ENCODE data around the gene PLXNC1.

PLXNC1 gene

GRCh38 chr12:94223842-94224241, 75.5 kb downstream of the PLXNC1 start:
- CTCF ChIA-PET = no interaction called here
- Histone ChIP-seq H3K9me3 (ENCODE audit: control insufficient read depth, insufficient read depth, low read depth, low read length) (no peaks in the 10 kb centered on the region), H3K36me3 (ENCODE audit: control insufficient read depth in 2 of 2, insufficient read depth in 1 of 2, low read length in 2 of 2) (no peaks in the 10 kb centered on the region), H3K4me3 (ENCODE audit: low read depth, low read length) (no peak overlapping the region), H3K4me1 (ENCODE audit: control insufficient read depth, insufficient read depth, low read length) (no peaks in the 10 kb centered on the region), H3K27ac (ENCODE audit: extremely low read depth, low read depth, low read length) (no peak overlapping the region)
- POLR2A ChIA-PET = no interaction called here
- no peak for TF ChIP-seq TCF7L2 (IDR thresholded peaks at IDR 0.05; ENCODE audit: borderline replicate concordance, low read depth, low read length)
- TF ChIP-seq PRDM2 (tag by site-specific recombination; IDR thresholded peaks at IDR 0.05; ENCODE audit: borderline replicate concordance) = no peak
- no peak for TF ChIP-seq CTCF (tag by site-specific recombination; IDR thresholded peaks at IDR 0.05)
- no peak for TF ChIP-seq ZNF48 (tag by site-specific recombination; IDR thresholded peaks at IDR 0.05)
- no peak for TF ChIP-seq ZNF571 (tag by site-specific recombination; IDR thresholded peaks at IDR 0.05)
- TF ChIP-seq ZNF654 (tag by site-specific recombination; IDR thresholded peaks at IDR 0.05; ENCODE audit: low read depth) = no peak
- TF ChIP-seq GFI1B (tag by site-specific recombination; IDR thresholded peaks at IDR 0.05) = no peak
- TF ChIP-seq PATZ1 (tag by site-specific recombination; IDR thresholded peaks at IDR 0.05) = no peak
- TF ChIP-seq ZNF426 (tag by site-specific recombination; IDR thresholded peaks at IDR 0.05) = no peak
- no peak for TF ChIP-seq ZNF707 (tag by site-specific recombination; IDR thresholded peaks at IDR 0.05)
- no peak for TF ChIP-seq ZFP69B (tag by site-specific recombination; IDR thresholded peaks at IDR 0.05)
- no peak for TF ChIP-seq ELK4 (IDR thresholded peaks at IDR 0.05; ENCODE audit: borderline replicate concordance, low read depth, low read length)

- Histone ChIP-seq H3K4me3 (ENCODE audit: low read depth, low read length) (no peak overlapping the region), H3K27ac (ENCODE audit: extremely low read depth, low read depth, low read length) (no peak overlapping the region), H3K9me3 (ENCODE audit: control insufficient read depth, insufficient read depth, low read depth, low read length) (no peaks in the 10 kb centered on the region), H3K4me1 (ENCODE audit: control insufficient read depth, insufficient read depth, low read length) (no peaks in the 10 kb centered on the region), H3K36me3 (ENCODE audit: control insufficient read depth in 2 of 2, insufficient read depth in 1 of 2, low read length in 2 of 2) (no peaks in the 10 kb centered on the region)
- ChIA-PET CTCF (interaction anchor here (0.6 kb wide), 2 partner anchors 47 to 755 kb away, joined by 3 to 4 read pairs; no protein-coding TSS in a partner anchor), POLR2A (interaction anchor here (0.7 kb wide), 1 partner anchor 12 kb away, joined by 5 read pairs; no protein-coding TSS in a partner anchor)
- TF ChIP-seq ZNF366 (tag by site-specific recombination; conservative IDR thresholded peaks at IDR 0.05) (no peak), ZNF335 (tag by site-specific recombination; conservative IDR thresholded peaks at IDR 0.05) (no peak), ZNF155 (tag by site-specific recombination; IDR thresholded peaks at IDR 0.05) (no peak), OSR2 (tag by site-specific recombination; IDR thresholded peaks at IDR 0.05) (no peak), ZBTB7A (tag by site-specific recombination; IDR thresholded peaks at IDR 0.05; ENCODE audit: low read depth) (no peak), ZNF654 (tag by site-specific recombination; IDR thresholded peaks at IDR 0.05; ENCODE audit: low read depth) (no peak), ZNF174 (tag by site-specific recombination; IDR thresholded peaks at IDR 0.05) (no peak), ZNF274 (IDR thresholded peaks at IDR 0.05; ENCODE audit: low read length) (no peak), ZNF274 (tag by site-specific recombination; IDR thresholded peaks at IDR 0.05; ENCODE audit: borderline replicate concordance) (no peak), ZNF404 (tag by site-specific recombination; IDR thresholded peaks at IDR 0.05) (no peak), ZNF449 (tag by site-specific recombination; IDR thresholded peaks at IDR 0.05) (no peak)
Measured at GRCh38 chr12:94225506-94225905, 77.1 kb downstream of the PLXNC1 start.

Measured in HEK293 (cell line).